HG03469 (cell line): Measurements from ENCODE around the gene FABP7.
"Not testable (repeated sequence)": the region's sequence is repeated elsewhere in the genome, so short reads cannot be mapped to it uniquely, and the experiment has no call there.

Experiments
- ATAC-seq: cut with Tn5 transposase; IDR thresholded peaks from one replicate; pipeline ENCODE4 v1.9.1; 2021; ENCODE audit warnings: mild to moderate bottlenecking, moderate library complexity, moderate number of reproducible peaks; ENCODE audit not compliant: unreplicated experiment

The FABP7 gene

GRCh38 chr6:122779667-122780066 is at the start of gene FABP7:
Gene FABP7, plus strand, starts transcription at chr6:122779716. Its CDS starts 79 bp downstream, at chr6:122779795.
- no peak for ATAC-seq

GRCh38 chr6:122730334-122730733 is 49.2 kb upstream of the FABP7 start:
- no peak for ATAC-seq

DNA sequence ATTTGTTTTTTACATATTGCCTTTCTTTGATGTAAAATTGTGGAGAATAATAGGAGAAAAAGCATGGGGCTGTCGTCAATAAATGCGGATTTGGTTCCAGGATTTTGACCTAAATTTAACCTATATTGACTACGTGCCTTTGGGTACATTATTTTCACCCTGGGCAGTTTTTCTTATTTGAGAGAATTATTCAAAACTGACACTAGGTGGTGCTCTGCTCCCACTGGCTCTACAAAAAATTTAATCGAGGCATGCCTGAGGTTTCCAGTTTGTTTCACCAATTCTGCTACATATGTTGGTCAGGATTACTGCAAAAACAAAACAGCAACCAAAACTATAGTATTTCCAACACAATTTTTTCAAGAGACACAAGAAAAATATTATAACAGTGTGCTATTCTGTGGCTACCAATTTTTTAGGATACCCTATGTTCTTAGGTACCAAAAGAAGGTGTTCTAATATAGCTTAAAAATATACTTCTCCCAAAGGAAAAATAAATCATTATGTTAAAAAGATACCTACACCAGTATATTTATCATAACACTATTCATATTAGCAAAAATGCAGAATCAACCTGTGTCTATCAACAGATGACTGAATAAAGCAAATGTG is 48.6 kb upstream of the FABP7 start:
- no peak for ATAC-seq

DNA sequence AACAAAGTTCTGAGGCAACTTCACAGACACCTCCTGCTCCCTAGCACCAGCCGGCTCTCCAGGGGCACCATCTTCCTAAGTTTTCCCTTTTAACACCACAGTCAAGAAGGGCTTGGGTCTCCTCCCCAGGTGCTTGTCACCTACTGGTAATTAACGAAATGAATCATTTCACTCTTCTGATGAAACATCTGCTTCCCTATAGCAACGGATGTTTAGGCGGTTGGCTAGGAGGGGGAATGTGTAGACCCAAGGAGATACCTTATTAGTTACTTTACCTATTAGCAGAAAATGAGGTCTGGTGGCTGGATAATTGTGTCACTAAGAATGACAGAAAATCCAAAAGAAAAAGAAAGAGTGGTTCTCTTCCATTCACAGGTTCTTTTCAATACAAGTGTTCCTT is 46.3 kb upstream of the FABP7 start:
- no peak for ATAC-seq

DNA sequence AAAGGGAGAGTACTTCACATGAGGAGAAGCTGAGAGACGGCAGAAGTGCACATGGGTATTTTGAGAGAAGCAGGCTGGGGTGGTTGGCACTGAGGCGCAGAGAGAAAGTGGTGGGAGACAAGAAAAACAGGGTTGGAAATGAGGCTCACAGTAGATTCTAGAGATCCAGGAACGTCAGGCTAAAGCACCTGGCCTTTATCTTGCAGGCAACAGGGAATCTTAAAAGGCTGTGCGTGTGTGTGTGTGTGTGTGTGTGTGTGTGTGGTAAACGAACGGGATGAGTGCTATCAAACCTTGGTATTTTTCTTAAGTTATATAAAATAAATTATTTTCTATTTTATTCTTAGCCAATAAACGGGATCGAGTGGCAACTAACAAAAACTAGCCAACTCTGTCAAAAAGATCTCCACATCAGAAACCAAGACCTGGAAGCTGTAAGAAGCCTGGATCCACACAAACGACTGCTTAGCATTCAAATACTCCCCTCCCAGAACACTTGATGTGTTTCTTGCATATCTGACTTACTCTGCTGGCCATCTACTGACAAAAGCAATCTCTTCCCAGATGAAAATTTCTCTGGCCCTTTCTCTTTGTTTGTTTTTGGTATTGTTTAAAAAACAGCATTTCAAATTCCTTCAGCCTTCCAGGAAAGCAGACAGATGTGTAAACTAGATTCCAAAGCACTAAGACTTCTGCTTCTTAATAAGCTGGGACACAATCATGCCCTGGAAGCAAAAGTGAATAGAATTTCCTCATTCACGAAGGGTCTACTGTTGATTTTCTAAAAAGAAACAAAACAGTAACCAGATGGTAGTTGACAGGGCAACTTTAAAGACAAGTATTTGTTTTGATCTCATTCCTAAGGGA is 44.8 kb upstream of the FABP7 start:
- ATAC-seq, result no peak

DNA sequence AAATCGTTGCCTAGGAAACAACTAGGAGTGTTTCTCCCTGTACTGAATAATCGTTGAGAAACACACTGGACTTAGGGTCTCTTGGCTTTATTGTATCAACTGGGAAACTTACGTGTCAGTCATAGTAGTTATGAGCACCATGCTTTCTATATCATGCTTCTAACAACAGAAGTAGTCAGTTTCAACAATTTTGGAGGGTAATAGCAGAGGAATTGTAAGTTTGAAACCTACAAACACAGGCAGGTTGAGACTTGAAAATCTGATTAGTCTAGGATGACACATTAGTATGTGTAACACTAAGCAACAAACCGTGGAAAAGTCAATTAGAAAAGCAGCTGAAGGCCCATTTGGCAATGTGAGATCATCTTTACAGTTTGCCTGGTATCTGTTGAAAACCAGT is 43.9 kb upstream of the FABP7 start:
- ATAC-seq, result no peak

- no peak for ATAC-seq
Observed at GRCh38 chr6:122736163-122736562, 43.4 kb upstream of the FABP7 start.

DNA sequence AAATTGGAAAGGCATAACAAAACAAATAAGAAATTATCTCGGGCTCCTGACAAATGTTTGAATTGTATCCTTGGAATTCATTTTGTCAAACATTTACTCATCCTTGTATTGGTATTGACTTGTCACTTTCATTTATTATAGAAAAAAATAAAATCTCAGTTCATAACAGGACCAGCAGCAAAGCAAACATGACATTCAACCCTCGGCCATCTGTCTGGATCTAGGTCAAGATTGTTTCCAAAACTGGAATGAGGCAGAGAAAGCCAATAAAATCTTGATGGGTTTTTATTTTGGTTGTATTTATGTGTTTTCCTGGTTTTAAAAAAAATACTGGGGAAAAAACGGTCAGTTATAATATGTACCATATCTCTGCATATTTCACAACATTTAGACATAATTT is 42.9 kb upstream of the FABP7 start:
- ATAC-seq, result no peak

- no peak for ATAC-seq
Observed at GRCh38 chr6:122740091-122740490, 39.4 kb upstream of the FABP7 start.

GRCh38 chr6:122740936-122741335 is 38.6 kb upstream of the FABP7 start:
- no peak for ATAC-seq

DNA sequence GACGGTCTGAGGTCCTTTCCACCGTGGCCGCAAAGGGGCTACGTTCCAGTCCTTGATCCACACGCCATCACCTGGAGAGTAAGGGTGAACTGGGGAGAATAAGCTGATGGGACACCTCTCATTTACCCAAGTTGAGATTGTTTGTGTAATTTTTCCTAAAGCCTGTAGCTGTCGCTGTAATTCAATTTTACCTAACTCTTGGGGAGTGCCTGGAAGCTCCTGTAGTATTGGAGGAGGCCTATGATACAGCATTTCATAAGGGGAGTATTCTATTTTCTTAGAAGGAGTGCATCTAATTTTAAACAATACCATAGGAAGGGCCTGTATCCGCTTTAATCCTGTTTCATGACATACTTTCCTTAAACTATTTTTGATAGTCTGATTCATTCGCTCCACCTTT is 35.3 kb upstream of the FABP7 start:
- not testable (repeated sequence) for ATAC-seq

- ATAC-seq, result not testable (repeated sequence)
Observed at GRCh38 chr6:122744856-122745255, 34.7 kb upstream of the FABP7 start.

DNA sequence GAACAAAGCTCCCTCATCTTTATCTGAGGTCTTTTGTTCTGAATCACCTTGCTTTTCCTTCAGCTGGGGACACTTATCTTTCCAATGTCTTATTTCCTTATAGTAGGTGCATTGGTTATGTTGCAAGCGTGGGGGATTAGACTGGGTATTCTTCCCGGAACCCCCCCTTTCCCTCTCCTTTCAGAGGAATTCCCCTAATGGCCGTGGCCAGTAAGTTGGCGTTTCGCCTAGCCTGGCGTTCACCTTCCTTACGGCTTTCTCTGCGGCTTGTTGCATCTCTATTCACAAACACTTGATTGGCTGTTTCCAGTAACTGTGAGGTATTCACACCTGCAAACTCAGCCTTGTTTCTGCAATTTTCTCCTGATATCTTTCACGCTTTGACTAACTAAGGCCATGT is 32.8 kb upstream of the FABP7 start:
- no peak for ATAC-seq

- no peak for ATAC-seq
Observed at GRCh38 chr6:122747573-122747972, 31.9 kb upstream of the FABP7 start.

- ATAC-seq, result not testable (repeated sequence)
Observed at GRCh38 chr6:122748945-122749344, 30.6 kb upstream of the FABP7 start.

- no peak for ATAC-seq
Observed at GRCh38 chr6:122749451-122750050, 30.0 kb upstream of the FABP7 start.

DNA sequence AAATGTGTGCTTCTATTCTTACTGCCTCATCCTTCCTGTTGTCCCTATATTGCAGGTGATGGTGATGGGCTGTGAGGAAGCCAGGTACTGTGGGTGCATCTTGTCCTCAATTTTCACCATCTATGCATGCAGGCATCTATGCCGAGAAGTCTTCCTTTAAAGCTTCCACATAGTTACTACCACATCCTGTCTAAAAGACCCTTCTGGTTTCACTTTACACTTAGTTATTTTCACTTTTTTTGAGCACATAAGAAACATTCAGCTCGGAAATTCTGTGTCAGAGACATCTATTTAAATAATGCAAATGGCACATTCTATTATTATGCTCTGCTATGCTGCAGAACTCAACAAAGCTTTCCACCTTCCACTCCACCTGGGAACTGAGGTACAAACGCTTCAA is 28.2 kb upstream of the FABP7 start:
- ATAC-seq, result peak; percentile 83

DNA sequence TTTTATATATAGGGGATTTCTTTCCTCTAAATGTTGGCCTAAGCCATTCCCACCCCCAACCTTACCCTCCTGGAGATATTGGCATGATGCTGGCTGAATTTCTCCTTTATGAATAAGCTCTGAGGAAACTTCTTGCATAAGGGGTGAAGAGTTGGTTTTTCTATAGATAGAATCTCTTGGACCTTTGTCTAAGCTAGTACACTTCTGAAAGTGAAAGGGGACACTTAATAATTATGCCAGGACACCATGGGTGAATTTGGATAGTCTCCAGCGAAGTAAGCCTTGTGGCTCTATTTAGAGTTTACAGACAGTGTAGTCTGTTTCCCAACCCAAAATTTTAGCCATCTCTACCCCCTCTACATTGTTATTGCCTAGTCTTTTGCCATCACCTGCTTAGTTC is 27.1 kb upstream of the FABP7 start:
- ATAC-seq, result no peak

DNA sequence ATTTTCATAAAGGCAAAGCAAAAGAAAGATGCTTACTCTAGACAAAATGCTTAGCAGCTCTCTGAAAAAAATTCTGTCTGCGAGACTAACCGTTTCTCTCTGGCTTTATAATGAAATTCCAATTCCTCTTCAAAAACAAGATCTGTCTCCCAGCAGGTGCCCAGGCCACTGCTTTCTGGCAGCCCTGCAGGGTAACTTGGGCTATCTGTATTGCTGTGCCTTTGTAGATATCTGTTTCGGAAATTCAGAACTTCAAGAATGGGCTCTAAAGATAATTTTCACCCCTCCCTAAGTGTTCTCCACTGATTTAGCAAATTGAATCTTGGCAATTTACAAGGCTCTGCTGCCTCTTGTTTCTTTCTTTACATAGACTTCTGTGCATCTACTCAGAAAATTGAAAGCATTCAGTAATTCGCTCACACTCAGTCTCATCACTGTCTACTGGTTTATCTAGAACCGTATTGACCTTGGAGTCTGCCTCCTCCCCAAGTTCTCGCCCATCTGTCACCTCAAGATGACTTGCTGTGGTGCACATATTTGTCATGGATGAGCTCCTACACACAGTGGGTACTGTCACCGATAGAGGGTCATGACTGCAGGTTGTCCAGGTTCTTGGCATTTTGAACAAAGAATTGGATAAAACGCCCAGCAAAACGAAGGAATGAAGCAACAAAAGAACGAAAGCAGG is 26.4 kb upstream of the FABP7 start:
- no peak for ATAC-seq

DNA sequence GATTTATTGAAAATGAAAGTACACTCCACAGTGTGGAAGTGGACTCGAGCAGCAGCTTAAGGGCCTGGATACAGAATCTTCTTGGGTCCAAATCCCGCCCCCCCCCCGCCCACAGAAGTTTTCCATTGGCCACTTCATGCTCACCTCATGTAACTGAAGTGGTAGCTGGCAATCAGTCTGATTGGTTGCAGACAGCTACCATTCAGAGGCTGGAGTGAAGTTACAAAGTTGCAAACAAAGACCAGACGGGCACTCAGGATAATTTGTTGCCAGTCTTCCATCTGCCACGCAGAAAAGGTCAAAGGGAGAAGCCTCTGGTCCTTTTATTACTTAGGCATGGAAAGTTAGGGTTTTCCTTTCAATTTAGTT is 25.8 kb upstream of the FABP7 start:
- no peak for ATAC-seq

- ATAC-seq, result no peak
Observed at GRCh38 chr6:122754191-122754731, 25.3 kb upstream of the FABP7 start.
